ENCODE results near the gene TOR1AIP2.
"Not testable (repeated sequence)": the region's sequence is repeated elsewhere in the genome, so short reads cannot be mapped to it uniquely, and the experiment has no call there.

The TOR1AIP2 gene

GRCh38 chr1:179807691-179808485 is 69.7 kb downstream of the TOR1AIP2 start:
- DNase-seq (ENCODE audit: low read depth in 2 of 2), result no peak

GRCh38 chr1:179807291-179807690 is 70.3 kb downstream of the TOR1AIP2 start:
- no peak for DNase-seq (ENCODE audit: low read depth in 2 of 2)

GRCh38 chr1:179806333-179806732 is 71.3 kb downstream of the TOR1AIP2 start:
- DNase-seq (ENCODE audit: low read depth in 2 of 2), result no peak

DNA sequence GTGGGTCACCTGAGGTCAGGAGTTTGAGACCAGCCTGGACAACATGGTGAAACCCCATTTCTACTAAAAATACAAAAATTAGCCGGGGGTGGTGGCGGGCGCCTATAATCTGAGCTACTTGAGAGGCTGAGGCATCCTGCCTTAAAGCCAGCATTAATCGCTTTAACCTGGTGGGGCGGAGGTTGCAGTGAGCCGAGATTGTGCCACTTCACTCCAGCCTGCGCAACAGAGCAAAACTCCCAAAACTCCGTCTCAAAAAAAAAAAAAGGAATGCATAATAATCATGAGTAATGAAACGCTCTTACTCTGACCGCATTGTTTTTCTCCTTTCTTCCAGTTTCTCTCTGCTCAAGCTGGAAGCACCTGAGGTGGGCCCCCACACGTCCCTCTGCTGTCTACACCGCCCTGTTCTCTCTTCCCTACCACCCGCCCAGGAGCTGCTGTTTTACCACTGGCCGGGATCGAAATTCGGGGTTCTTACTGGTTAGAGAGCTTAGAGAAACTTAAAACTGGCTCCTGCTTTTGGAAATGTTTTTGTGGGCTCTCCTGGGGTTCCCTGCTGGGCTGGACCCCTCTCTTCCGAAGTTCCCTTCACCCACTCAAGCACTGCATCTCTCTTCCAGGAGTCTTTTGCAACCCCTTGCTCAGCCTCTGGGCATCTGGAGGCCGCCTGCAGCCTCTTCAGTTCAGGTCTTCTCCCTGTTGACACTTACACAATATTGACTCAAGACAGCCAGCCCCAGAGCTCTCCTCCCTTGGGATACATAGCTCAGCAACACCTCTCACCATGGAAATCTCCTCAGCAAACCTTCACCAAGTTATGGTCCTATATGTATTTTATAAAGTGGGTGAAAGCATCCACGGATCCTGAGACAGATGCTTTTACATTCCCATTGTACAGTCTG is 72.1 kb downstream of the TOR1AIP2 start:
- DNase-seq (ENCODE audit: low read depth in 2 of 2), result no peak

DNA sequence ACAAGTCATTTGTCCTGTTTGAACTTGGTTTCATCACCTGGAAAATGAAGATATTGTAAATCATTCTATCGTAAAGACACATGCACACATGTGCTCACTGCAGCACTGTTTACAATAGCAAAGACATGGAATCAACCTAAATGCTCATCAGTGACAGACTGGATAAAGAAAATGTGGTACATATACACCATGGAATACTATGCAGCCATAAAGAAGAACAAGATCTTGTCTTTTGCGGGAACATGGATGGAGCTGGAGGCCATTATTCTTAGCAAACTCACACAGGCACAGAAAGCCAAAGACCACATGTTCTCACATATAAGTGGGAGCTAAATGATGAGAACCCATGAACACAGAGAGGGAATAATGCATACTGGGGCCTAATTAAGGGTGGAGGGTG is 73.2 kb downstream of the TOR1AIP2 start:
- not testable (repeated sequence) for DNase-seq (ENCODE audit: low read depth in 2 of 2)

DNA sequence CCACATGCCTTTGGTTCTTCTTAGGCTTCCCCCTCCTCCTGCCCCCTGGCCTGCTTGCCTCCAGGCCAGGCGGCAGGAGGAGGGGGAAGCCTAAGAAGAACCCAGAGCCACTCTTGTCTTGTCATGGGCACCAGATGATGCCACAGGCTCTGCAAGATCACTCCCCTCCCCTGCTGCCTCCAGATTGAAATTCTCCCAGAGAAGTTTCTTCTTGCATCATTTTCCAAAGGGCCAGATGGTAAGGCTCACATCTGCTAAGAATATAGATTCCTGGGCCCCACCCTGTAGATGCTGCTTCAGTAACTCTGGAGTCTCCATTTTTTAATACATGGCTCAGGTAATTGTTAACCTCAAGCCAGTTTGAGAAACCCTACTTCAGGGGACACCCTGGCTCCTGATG is 73.7 kb downstream of the TOR1AIP2 start:
- no peak for DNase-seq (ENCODE audit: low read depth in 2 of 2)

GRCh38 chr1:179803104-179803503 is 74.5 kb downstream of the TOR1AIP2 start:
- DNase-seq (ENCODE audit: low read depth in 2 of 2), result no peak

DNA sequence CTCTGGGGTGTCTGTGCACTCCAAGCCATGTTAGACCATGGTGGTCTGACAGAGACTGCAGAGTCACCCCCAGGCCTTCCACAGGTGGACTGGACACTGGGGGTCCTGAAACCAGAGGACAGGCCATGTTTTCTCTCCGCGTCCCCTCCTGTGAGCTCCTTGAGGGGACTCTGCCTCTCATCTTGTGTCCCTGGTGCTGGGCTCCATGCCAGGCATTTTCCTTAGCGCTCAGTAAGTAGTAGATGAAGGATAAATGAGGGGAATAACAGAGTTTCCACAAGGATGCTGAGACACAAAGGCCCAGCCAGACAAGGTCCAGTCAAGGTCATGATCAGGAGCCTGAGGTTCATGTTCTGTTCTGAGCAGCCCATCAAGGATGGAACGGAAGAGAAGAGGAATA is 77.1 kb downstream of the TOR1AIP2 start:
- DNase-seq (ENCODE audit: low read depth in 2 of 2), result no peak

- no peak for DNase-seq (ENCODE audit: low read depth in 2 of 2)
These were observed 78.6 kb downstream of the TOR1AIP2 start for GRCh38 chr1:179798864-179799516.

DNA sequence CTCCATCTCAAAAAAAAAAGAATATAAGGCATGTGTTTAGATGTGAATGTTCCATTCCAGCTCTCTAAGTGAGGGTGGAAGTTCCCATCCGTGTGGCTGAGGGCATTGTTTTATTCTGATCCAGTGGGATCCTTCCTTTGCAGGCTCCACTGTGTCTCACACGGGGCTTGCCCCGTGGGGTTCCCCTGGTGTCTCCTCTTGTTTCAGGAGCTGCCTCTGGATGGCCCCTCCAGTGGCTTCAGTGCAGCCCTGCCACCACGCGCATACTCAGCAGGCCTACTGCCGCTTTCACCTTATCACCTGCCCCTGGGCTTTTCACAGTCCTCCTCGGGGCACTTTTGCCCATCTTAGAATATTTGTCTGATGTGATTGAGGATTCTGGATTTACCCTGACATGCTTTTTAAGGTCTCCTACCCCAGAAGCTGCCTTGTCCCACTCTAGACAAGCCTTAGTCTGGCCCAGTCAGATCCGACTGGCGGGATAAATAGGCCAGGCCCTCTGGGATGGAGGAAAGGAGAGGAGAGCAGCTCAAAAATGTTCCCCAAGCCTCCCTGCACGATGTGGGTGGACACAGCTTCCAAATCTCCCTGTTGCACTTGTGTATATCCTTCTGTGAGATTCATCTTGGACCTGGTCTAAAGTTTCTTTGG is 79.3 kb downstream of the TOR1AIP2 start:
- no peak for DNase-seq (ENCODE audit: low read depth in 2 of 2)

DNA sequence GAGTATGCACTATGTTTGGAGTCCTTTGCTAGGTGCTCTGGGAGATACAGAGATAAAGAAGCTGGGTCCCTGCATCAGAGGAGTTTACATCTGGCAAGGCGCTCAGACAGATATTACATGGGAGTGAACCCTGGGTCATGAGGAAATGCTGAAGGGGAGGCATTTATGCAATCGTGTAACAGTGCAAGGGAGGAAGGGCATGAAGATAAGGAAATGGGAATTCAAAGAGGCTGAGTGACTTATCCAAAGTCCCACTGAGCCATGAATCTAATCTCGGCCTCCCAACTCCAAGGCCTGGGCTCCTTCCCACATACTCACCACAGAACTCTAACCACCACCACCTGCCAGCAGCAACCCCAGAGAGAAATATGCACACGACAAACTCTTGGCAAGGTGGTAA is 82.9 kb downstream of the TOR1AIP2 start:
- no peak for DNase-seq (ENCODE audit: low read depth in 2 of 2)

DNA sequence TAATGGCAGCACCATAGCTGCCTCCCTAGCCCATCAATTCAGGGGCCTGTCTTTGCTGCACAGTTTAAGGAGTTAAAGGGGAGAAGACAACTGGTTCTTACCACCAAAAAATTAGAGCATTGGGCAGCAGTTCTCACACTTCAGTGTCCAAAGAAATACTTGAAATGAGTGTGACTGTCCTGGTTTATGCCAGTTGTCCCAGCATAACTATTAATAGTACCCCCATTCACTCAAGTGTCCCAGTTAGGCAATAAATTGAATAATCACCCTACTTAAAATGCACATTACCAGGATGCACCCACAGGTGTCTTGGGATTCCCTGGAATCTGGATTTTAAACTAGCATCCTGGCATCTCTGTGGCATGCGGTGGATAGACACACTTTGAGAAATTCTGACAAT is 83.5 kb downstream of the TOR1AIP2 start:
- DNase-seq (ENCODE audit: low read depth in 2 of 2), result no peak

DNA sequence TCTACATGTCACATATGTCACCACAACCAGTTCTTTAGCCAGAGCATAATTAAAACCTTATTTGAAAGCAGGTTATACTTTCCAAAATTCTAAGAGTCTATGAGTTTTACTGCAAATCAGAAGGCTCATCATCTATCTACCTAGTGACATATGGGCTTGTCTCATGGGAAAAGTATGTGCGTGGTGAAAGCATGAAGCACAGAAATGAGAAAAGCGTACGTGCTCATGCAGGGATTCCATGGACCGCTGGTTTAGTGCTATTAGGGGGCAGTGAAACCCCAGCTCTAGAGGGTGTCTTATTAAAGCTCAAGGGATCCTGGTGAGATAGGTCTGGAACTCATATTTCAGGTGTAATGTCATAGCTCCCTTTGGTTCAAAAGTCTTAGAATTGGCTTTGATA is 84.3 kb downstream of the TOR1AIP2 start:
- no peak for DNase-seq (ENCODE audit: low read depth in 2 of 2)

Measured in stimulated activated CD4-positive, alpha-beta T cell treated with anti-CD3 and anti-CD28 coated beads, Interleukin-4, amount 100 ng/mL, for 48 hours (primary cell).